ENCODE results near the gene EIF3L.
"Not testable (repeated sequence)": the region's sequence is repeated elsewhere in the genome, so short reads cannot be mapped to it uniquely, and the experiment has no call there.

Gene EIF3L

GRCh38 chr22:37849089-37849751, at the start of gene EIF3L:
Gene EIF3L (plus strand): TSS chr22:37849419. CDS start chr22:37849450, 31 bp downstream.
- DNase-seq = peak; percentile 95

- DNase-seq = not testable (repeated sequence)
Measured at GRCh38 chr22:37799979-37800378, 49.2 kb upstream of the EIF3L start.

- no peak for DNase-seq
Measured at GRCh38 chr22:37801946-37802309, 47.3 kb upstream of the EIF3L start.

- DNase-seq = no peak
Measured at GRCh38 chr22:37802310-37803194, 46.7 kb upstream of the EIF3L start.

GRCh38 chr22:37803195-37803638, 46.0 kb upstream of the EIF3L start:
- no peak for DNase-seq

GRCh38 chr22:37803639-37804351, 45.4 kb upstream of the EIF3L start:
- DNase-seq = no peak

GRCh38 chr22:37804352-37804880, 44.8 kb upstream of the EIF3L start:
- DNase-seq = no peak

- peak; percentile 81 for DNase-seq
Measured at GRCh38 chr22:37804881-37805809, 44.1 kb upstream of the EIF3L start.

GRCh38 chr22:37805810-37806277, 43.4 kb upstream of the EIF3L start:
- no peak for DNase-seq

- no peak for DNase-seq
Measured at GRCh38 chr22:37806409-37807333, 42.5 kb upstream of the EIF3L start.

- peak; percentile 97 for DNase-seq
Measured at GRCh38 chr22:37807410-37808293, 41.6 kb upstream of the EIF3L start, which contains the start of gene GCAT. Gene GCAT (plus strand): TSS chr22:37807934. CDS start chr22:37807968, 34 bp downstream.

- DNase-seq = no peak
Measured at GRCh38 chr22:37808294-37808657, 40.9 kb upstream of the EIF3L start.

GRCh38 chr22:37809672-37810333, 39.4 kb upstream of the EIF3L start:
- no peak for DNase-seq

- DNase-seq = no peak
Measured at GRCh38 chr22:37811867-37812266, 37.4 kb upstream of the EIF3L start.

GRCh38 chr22:37812869-37813678, 36.1 kb upstream of the EIF3L start:
- no peak for DNase-seq

- DNase-seq = no peak
Measured at GRCh38 chr22:37815593-37815992, 33.6 kb upstream of the EIF3L start.

GRCh38 chr22:37816543-37817180, 32.6 kb upstream of the EIF3L start:
- no peak for DNase-seq
